DND-41 (cell line): ENCODE results near the gene MEOX1.

Experiments used
- ATAC-seq: fragments of 200-7000 bp; cut with Tn5 transposase; 3 replicates; pipeline ENCODE4 v1.9.1; 2021; ENCODE audit warnings: low read depth; ENCODE audit not compliant: insufficient read depth
- DNase-seq: peaks from one replicate; pipeline ENCODE4 v3.0.0-alpha.2; 2020
- H2AFZ ChIP-seq: 2 replicates; pipeline ENCODE4 v1.6.0; 2012; ENCODE audit warnings: low read depth, low read length
- H3K27ac ChIP-seq: 2 replicates; pipeline ENCODE4 v1.5.1; 2012; ENCODE audit warnings: low read length, inconsistent platforms
- H3K27me3 ChIP-seq: fragments of 200-600 bp; sonication (generic); 2 replicates; pipeline ENCODE4 v1.6.0; 2012; ENCODE audit warnings: low read length, mild to moderate bottlenecking, inconsistent platforms; ENCODE audit not compliant: insufficient read depth, poor library complexity
- H3K36me3 ChIP-seq: 2 replicates; pipeline ENCODE4 v1.5.1; 2012; ENCODE audit warnings: low read length, inconsistent platforms; ENCODE audit not compliant: insufficient read depth
- H3K4me1 ChIP-seq: 2 replicates; pipeline ENCODE4 v1.5.1; 2012; ENCODE audit warnings: mild to moderate bottlenecking, low read length; ENCODE audit not compliant: insufficient read depth
- H3K4me2 ChIP-seq: 2 replicates; pipeline ENCODE4 v1.6.0; 2012; ENCODE audit warnings: mild to moderate bottlenecking, moderate library complexity, low read length, inconsistent platforms; ENCODE audit not compliant: insufficient read depth
- H3K4me3 ChIP-seq, 2 experiments: fragments of 200-600 bp in 1 of 2; shearing (Covaris generic) in 1 of 2; 2 replicates each; pipeline ENCODE4 v1.5.1; 2012 to 2016; ENCODE audit warnings: inconsistent platforms in 2 of 2, low read length in 2 of 2, mild to moderate bottlenecking in 2 of 2, low read depth in 1 of 2, moderate library complexity in 1 of 2
- H3K79me2 ChIP-seq: 2 replicates; pipeline ENCODE4 v1.6.0; 2012; ENCODE audit warnings: low read length, inconsistent platforms; ENCODE audit not compliant: insufficient read depth
- H3K9ac ChIP-seq: 2 replicates; pipeline ENCODE4 v1.6.0; 2012; ENCODE audit warnings: low read depth, mild to moderate bottlenecking, inconsistent platforms, low read length, moderate library complexity
- H3K9me3 ChIP-seq: 2 replicates; pipeline ENCODE4 v1.5.1; 2012; ENCODE audit warnings: low read length, moderate library complexity, mild to moderate bottlenecking, inconsistent platforms; ENCODE audit not compliant: insufficient read depth, severe bottlenecking
- H4K20me1 ChIP-seq: 2 replicates; pipeline ENCODE4 v1.6.0; 2012; ENCODE audit warnings: low read length; ENCODE audit not compliant: insufficient read depth
- CTCF ChIP-seq: IDR thresholded peaks from 2 replicates; pipeline ENCODE4 v1.5.1; 2012; ENCODE audit warnings: borderline replicate concordance, low read length, moderate library complexity, mild to moderate bottlenecking; ENCODE audit not compliant: poor library complexity, severe bottlenecking; ENCODE audit errors: extremely low read depth
- EZH2 ChIP-seq: IDR thresholded peaks from 3 replicates; pipeline ENCODE4 v1.6.1; 2012; ENCODE audit warnings: borderline replicate concordance, low read depth, mild to moderate bottlenecking, moderate library complexity, low read length, inconsistent platforms; ENCODE audit not compliant: severe bottlenecking

Gene MEOX1

GRCh38 chr17:43641416-43641815 lies 20.3 kb downstream of the MEOX1 start:
- TF ChIP-seq CTCF: no peak
- TF ChIP-seq EZH2: no peak
- Histone ChIP-seq H3K4me2 (no peak overlapping the region), H3K9me3 (no peaks in the 10 kb centered on the region), H3K9ac (no peak overlapping the region), H3K36me3 (no peaks in the 10 kb centered on the region), H3K4me1 (no peaks in the 10 kb centered on the region), H3K27me3 (peaks cover 8% of the 10 kb centered on the region), H3K79me2 (no peaks in the 10 kb centered on the region), H2AFZ (no peak overlapping the region), H3K27ac (no peak overlapping the region), H3K4me3 (no peak overlapping the region), H4K20me1 (no peaks in the 10 kb centered on the region)
- DNase-seq: no peak
- ATAC-seq: no peak

GRCh38 chr17:43640491-43641252 lies 21.1 kb downstream of the MEOX1 start:
- DNase-seq (no peak), ATAC-seq (no peak)
- Histone ChIP-seq H3K4me2 (no peak overlapping the region), H2AFZ (no peak overlapping the region), H3K27ac (no peak overlapping the region), H3K9me3 (no peaks in the 10 kb centered on the region), H3K9ac (no peak overlapping the region), H3K4me3 (no peak overlapping the region), H3K4me1 (no peaks in the 10 kb centered on the region), H4K20me1 (no peaks in the 10 kb centered on the region), H3K79me2 (no peaks in the 10 kb centered on the region), H3K36me3 (no peaks in the 10 kb centered on the region), H3K27me3 (peaks cover 8% of the 10 kb centered on the region)
- TF ChIP-seq EZH2 (no peak), CTCF (no peak)

GRCh38 chr17:43637563-43638323 lies 24.0 kb downstream of the MEOX1 start:
- ATAC-seq: no peak
- no peak for TF ChIP-seq CTCF
- Histone ChIP-seq H3K36me3 (no peaks in the 10 kb centered on the region), H2AFZ (no peak overlapping the region), H3K9me3 (no peaks in the 10 kb centered on the region), H3K27ac (no peak overlapping the region), H3K4me2 (no peak overlapping the region), H3K9ac (no peak overlapping the region), H3K4me1 (no peaks in the 10 kb centered on the region), H3K4me3 (no peak overlapping the region), H4K20me1 (no peaks in the 10 kb centered on the region), H3K79me2 (no peaks in the 10 kb centered on the region), H3K27me3 (peaks cover 8% of the 10 kb centered on the region)
- DNase-seq: no peak
